ENCODE measurements around the gene REPS2.
A peak's percentile ranks its signal among the peaks of the same experiment; 100 is the strongest.
"Not testable (repeated sequence)": the region's sequence is repeated elsewhere in the genome, so short reads cannot be mapped to it uniquely, and the experiment has no call there.

Gene REPS2

DNA sequence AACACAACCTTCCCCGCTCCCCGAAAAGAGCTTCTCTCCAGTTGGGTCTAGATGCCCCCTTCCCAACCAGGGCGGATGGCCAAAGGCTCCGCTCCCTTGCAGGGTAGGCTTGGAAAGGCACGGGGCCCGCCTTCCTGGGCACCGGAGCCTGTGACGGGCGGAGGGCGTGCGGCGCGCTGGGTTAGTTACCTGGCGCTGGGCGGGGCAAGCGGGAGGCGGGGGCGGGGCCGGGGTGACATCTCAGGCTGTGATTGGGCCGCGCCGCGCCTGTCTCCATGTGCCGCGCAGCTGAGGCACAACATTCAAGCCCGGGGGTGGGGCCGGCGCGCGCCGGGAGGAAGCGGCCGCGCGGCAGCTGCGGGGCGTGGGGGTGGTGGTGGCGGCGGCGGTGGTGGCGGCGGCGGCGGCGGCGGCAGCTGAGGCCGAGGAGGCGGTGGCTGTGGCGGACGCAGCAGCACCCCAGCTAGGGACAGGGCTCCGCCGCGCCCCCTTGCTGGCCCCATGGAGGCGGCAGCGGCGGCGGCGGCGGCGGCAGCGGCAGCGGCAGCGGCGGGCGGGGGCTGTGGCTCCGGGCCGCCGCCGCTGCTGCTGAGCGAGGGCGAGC lies at the start of gene REPS2:
REPS2 (plus strand) TSS at position 298 of the 604 bp plus-strand sequence; CDS start at position 502, 204 bp downstream.
- DNase-seq (ENCODE audit: low spot score), result peak; percentile 79

- no peak for DNase-seq (ENCODE audit: low spot score)
These were observed 49.0 kb upstream of the REPS2 start for GRCh38 chrX:16897445-16897844.

DNA sequence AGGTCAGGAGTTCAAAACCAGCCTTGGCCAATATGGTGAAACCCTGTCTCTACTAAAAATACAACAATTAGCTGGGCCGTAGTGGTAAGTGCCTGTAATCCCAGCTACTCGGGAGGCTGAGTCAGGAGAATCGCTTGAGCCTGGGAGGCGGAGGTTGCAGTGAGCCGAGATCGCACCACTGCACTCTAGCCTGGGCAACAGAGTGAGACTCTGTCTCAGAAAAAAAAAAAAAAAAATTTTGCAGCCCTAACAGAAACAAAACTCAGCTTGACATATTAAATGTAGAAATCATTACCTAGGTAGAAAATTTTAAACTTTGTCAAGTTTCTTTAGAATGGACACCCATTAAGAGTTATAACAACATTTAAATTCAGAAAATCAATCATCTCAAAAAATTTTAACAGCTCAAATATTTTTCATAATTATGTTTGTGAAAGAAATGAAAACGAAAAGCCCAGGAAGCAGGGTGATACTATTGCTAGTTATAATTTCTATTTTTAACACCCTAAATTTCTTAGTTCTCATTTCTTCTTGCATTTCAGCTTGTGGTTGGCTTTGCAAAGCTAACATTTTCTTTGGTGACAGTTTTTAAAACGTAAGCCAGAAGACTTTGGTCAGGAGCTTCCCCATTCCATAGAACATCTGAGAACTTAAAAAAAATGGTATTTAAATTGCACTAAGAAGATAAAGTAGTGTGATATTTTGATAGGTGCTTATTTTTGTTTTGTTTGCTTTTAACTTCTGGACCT lies 43.0 kb upstream of the REPS2 start:
- no peak for DNase-seq (ENCODE audit: low spot score)

DNA sequence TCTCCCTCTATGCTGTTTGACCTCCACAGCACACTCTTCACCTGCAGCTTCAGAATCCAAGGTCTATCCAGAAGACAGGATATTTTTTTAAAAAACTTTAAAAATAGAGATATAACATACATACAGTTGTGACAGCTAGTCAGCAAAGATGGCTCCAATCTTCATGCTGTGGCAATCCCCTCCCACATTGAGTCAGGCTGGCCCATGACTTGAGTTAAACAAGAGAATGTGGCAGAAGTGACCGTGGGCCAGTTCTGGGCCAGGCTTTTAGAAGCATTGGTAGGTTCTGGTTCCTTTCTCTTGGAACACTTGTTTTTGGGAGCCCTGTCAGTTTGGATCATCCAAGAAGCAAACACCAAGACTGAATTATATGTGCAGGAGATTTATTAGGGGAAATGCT lies 36.1 kb upstream of the REPS2 start:
- no peak for DNase-seq (ENCODE audit: low spot score)

- no peak for DNase-seq (ENCODE audit: low spot score)
These were observed 32.4 kb upstream of the REPS2 start for GRCh38 chrX:16914058-16914457.

DNA sequence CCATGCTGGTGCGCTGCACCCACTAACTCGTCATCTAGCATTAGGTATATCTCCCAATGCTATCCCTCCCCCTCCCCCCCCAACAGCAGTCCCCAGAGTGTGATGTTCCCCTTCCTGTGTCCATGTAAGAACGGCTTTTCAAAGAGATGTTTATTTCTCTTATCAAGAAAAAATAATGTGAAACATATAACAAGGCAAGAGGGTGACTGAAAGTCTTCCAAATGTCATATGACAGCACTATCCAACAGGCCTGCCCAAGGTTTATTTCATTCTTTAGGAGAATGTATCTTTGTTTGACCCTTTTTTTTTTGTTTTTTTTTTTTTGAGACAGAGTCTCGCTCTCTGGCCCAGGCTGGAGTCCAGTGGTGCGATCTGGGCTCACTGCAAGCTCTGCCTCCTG lies 29.9 kb upstream of the REPS2 start:
- no peak for DNase-seq (ENCODE audit: low spot score)

DNA sequence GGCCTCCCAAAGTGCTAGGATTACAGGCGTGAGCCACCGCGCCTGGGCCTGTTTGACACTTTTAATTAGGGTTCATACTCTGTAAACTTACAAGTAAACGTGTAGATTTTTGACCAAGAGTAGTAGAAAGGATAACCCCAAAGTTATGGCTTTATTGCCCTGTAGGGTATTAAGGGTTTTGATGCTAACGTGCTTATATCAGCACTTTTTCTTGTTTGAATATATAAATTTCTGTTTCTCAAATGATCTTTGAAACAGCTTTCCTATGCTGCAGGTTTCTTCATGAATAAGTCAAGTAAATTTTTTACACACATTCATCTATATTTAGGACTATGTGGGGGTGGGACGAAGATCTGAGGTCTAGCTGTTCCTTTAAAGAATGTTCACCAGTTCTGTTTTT lies 29.3 kb upstream of the REPS2 start:
- no peak for DNase-seq (ENCODE audit: low spot score)

- DNase-seq (ENCODE audit: low spot score), result no peak
These were observed 27.5 kb upstream of the REPS2 start for GRCh38 chrX:16918979-16919378.

DNA sequence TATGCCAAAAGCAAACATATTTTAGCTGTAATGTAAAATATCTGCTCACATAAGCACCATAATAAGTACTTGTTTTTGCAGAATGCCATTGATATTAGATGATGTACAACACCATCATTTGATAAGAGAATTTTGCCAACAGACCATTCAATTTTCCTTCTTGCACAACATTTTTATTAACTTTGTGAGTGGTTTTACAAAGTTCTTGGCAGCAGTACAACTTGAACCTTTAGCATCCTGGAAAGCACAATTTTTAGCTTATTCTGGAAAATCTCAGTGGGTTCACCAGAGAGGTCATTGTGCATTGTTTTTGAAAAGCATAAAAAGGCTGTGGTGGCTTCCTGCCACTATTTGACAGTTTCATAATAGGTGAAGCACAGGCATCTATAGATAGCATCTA lies 26.4 kb upstream of the REPS2 start:
- DNase-seq (ENCODE audit: low spot score), result no peak

DNA sequence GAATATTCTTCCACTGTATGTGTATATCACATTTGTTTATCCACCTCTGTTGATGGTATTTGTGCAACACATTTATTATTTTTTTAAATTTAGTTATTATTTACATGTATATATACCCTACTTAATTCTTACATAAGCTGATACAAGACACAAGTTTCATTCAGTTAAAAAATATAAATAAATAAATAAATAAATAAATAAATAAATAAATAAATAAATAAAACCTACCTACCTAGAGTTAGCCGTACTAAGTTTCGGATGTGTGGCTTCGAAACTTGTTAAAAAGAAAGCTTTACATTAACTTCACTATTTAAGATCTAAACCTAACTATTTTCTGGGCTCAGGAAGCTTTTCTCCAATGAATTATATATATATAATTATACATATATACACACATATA lies 23.3 kb upstream of the REPS2 start:
- no peak for DNase-seq (ENCODE audit: low spot score)

GRCh38 chrX:16924631-16925480 lies 21.6 kb upstream of the REPS2 start:
- DNase-seq (ENCODE audit: low spot score), result no peak

DNA sequence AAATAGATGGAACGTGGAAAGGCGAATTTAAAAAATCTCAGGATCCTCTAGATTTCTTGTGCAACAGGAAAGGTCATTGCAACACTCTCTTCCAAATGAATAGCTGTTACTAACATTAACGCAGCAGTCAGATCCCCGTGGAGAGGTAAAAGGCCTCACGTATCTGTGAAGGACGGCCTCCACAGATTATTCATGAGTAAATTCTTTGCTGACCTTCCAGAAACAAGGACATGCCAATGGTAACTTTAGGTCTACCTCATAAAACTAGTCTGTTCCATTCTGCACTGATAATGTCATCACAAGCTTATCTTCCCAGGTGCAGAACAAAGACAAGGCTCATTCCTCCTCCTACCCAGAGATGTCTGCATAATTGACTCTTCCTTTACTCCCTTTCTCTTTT lies 16.1 kb upstream of the REPS2 start:
- no peak for DNase-seq (ENCODE audit: low spot score)

DNA sequence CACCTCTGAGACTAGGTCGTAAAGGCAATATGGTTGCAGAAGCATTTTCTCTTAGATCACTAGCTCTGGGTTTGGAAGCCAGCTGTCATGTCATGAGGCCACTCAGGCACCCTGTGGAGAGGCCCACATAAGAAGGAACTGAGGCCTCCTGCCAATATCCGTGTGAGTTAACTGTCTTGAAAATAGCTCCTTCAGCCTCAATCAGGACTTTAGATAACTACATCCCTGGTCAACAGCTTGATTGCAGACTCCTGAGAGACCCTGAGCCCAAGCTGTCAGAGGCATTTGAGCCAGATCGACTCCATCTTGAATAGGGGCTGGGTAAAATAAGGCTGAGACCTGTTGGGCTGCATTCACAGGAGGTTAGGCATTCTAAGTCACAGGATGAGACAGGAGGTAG lies 15.1 kb upstream of the REPS2 start:
- no peak for DNase-seq (ENCODE audit: low spot score)

- no peak for DNase-seq (ENCODE audit: low spot score)
These were observed 14.4 kb upstream of the REPS2 start for GRCh38 chrX:16931855-16932575.

- DNase-seq (ENCODE audit: low spot score), result no peak
These were observed 12.3 kb upstream of the REPS2 start for GRCh38 chrX:16934185-16934584.

DNA sequence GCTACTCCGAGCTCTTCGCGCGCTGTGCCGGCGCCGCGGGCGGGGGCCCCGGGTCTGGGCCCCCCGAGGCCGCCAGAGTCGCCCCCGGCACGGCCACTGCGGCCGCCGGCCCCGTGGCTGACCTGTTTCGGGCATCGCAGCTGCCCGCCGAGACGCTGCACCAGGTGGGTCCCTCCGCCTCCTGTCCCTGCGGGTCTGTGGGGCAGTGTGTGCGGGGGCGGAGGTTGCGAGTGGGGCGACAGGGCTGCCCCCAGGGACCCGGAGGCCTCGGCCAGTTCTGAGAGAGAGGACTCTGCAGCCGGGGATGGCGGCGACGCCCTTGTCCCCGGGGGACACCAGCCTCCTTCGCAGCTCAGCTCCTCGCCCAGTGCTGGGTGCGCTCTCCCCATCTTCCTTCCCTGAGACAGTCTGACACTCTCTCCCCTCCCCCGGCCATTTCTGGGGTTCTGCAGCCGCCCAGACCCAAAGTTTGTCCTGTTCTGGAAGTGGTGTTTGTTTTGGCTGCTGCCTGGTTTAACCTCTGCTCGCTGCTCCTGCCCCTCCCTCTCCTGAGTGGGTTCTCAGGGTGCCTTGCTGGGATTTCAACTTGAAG lies 609 bp downstream of the REPS2 start:
- no peak for DNase-seq (ENCODE audit: low spot score)

GRCh38 chrX:16950423-16950822 lies 4.0 kb downstream of the REPS2 start:
- no peak for DNase-seq (ENCODE audit: low spot score)

GRCh38 chrX:16953606-16954211 lies 7.3 kb downstream of the REPS2 start:
- DNase-seq (ENCODE audit: low spot score), result no peak

DNA sequence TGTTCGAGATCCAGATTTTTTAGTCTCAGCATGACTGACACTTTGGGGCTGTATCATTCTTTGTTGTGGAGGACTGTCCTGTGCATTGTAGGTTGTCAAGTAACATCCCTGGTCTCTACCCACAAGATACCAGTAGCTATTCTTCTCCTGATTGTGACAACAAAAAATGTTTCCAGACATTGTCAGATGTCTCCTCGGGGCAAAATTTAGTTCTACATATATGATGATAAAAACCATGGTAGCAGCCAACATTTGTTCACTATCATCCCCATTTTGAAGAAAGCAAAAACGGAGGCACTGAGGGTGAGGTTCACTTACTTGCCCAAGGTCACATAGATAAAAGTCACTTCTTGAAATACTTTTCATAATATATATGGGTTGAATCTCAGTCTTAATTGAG lies 11.3 kb downstream of the REPS2 start:
- no peak for DNase-seq (ENCODE audit: low spot score)

DNA sequence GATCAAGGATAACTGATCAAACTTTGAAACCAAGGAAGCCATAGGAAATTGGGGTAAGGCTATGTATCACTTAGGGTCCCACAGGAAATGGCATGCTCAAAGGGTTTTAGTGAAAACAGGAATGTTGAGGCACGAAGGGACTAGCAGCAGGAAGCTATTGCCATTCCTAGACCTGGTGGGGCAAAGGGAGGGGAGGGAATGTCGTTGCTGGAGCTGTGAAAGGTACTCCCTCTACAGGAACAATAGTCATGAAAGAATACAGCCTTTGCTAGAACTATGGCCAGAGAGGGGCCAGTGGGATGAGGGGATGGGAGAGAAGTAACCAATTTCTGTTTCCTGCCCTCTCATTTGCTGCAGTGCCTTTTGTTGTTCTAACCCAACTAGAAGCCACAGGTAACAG lies 11.9 kb downstream of the REPS2 start:
- DNase-seq (ENCODE audit: low spot score), result no peak

DNA sequence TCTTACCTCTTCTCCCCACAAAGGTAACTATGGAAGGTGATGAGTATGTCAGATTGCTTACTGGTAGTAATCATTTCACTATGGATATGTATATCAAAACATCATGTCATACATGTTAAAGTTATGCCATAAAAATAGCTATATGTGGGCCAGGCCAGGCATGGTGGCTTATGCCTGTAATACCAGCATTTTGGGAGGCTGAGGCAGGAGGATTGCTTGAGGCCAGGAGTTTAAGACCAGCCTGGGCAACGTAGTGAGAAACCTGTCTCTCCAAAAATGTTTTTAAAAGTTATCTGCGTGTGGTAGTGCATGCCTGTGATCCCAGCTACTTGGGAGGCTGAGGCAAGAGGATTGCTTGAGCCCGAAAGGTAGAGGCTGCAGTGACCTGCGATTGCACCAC lies 16.2 kb downstream of the REPS2 start:
- not testable (repeated sequence) for DNase-seq (ENCODE audit: low spot score)

- DNase-seq (ENCODE audit: low spot score), result no peak
These were observed 16.8 kb downstream of the REPS2 start for GRCh38 chrX:16963216-16963615.
